ENCODE data around the gene RNU6-7. TPM values are rescaled to one million over a fixed set of nuclear protein-coding genes. Genes with fewer than 3 reads are reported as not detected.

Gene RNU6-7
- total RNA-seq, 1 experiment from 2014 or later, result not detected

- TF ChIP-seq ZNF317 (CRISPR knock-in tag; IDR thresholded peaks at IDR 0.05; ENCODE audit: borderline replicate concordance, low read depth), result no peak
- TF ChIP-seq PRDM15 (CRISPR knock-in tag; IDR thresholded peaks at IDR 0.05), result no peak
- no peak for TF ChIP-seq STAT6 (CRISPR knock-in tag; conservative IDR thresholded peaks at IDR 0.05; ENCODE audit: low read depth)
- TF ChIP-seq FOXP1 (CRISPR knock-in tag; IDR thresholded peaks at IDR 0.05; ENCODE audit: borderline replicate concordance), result no peak
- no peak for TF ChIP-seq NR3C1 (CRISPR knock-in tag; conservative IDR thresholded peaks at IDR 0.05; ENCODE audit: low read depth)
- no peak for TF ChIP-seq ZNF532 (CRISPR knock-in tag; IDR thresholded peaks at IDR 0.05; ENCODE audit: borderline replicate concordance)
- TF ChIP-seq GRHL2 (CRISPR knock-in tag; IDR thresholded peaks at IDR 0.05; ENCODE audit: insufficient replicate concordance, severe bottlenecking), result no peak
Observed at GRCh38 chr14:32251530-32251929, 49.7 kb downstream of the RNU6-7 start (continued).

Other genes with a start within 250 kb of the RNU6-7 start
- 55.9 to 66.9 TPM (median 60.9 TPM) in 3 replicates for gene ARHGAP5, start 124.7 kb upstream of the RNU6-7 start, total RNA-seq (2021)
- not detected in 3 replicates for gene RNU6-8, start 1.2 kb downstream of the RNU6-7 start, total RNA-seq (2021)
- gene AKAP6, start 127.3 kb downstream of the RNU6-7 start, total RNA-seq (2021), result 0.63 to 1.4 TPM (median 0.85 TPM) in 3 replicates